Measurements from ENCODE around the gene MAB21L3.

The MAB21L3 gene

GRCh38 chr1:116110567-116111523, at the start of gene MAB21L3:
Gene MAB21L3 (plus strand): TSS chr1:116111399. CDS start chr1:116112616, 1,217 bp downstream.
- no peak for DNase-seq

- DNase-seq = no peak
Observed at GRCh38 chr1:116062201-116062600, 49.0 kb upstream of the MAB21L3 start.

GRCh38 chr1:116064616-116065015, 46.6 kb upstream of the MAB21L3 start:
- no peak for DNase-seq

- no peak for DNase-seq
Observed at GRCh38 chr1:116066868-116067565, 44.2 kb upstream of the MAB21L3 start.

- DNase-seq = no peak
Observed at GRCh38 chr1:116067566-116067890, 43.7 kb upstream of the MAB21L3 start.

- DNase-seq = no peak
Observed at GRCh38 chr1:116075575-116075974, 35.6 kb upstream of the MAB21L3 start.

GRCh38 chr1:116075990-116076389, 35.2 kb upstream of the MAB21L3 start:
- no peak for DNase-seq

GRCh38 chr1:116076831-116077230, 34.4 kb upstream of the MAB21L3 start:
- DNase-seq = no peak

- DNase-seq = no peak
Observed at GRCh38 chr1:116078699-116079223, 32.4 kb upstream of the MAB21L3 start.

GRCh38 chr1:116087628-116088027, 23.6 kb upstream of the MAB21L3 start:
- DNase-seq = no peak

GRCh38 chr1:116089870-116090269, 21.3 kb upstream of the MAB21L3 start:
- no peak for DNase-seq

GRCh38 chr1:116091083-116091482, 20.1 kb upstream of the MAB21L3 start:
- DNase-seq = no peak

GRCh38 chr1:116092752-116093489, 18.3 kb upstream of the MAB21L3 start:
- no peak for DNase-seq

- DNase-seq = no peak
Observed at GRCh38 chr1:116095027-116095426, 16.2 kb upstream of the MAB21L3 start.

- DNase-seq = no peak
Observed at GRCh38 chr1:116096013-116096618, 15.1 kb upstream of the MAB21L3 start.

- DNase-seq = no peak
Observed at GRCh38 chr1:116097626-116098025, 13.6 kb upstream of the MAB21L3 start.

- DNase-seq = no peak
Observed at GRCh38 chr1:116099379-116099778, 11.8 kb upstream of the MAB21L3 start.

- DNase-seq = no peak
Observed at GRCh38 chr1:116099919-116100318, 11.3 kb upstream of the MAB21L3 start.

- no peak for DNase-seq
Observed at GRCh38 chr1:116104667-116105066, 6.5 kb upstream of the MAB21L3 start.

- no peak for DNase-seq
Observed at GRCh38 chr1:116105996-116106395, 5.2 kb upstream of the MAB21L3 start.

GRCh38 chr1:116106646-116107045, 4.6 kb upstream of the MAB21L3 start:
- DNase-seq = no peak

- no peak for DNase-seq
Observed at GRCh38 chr1:116107371-116107770, 3.8 kb upstream of the MAB21L3 start.

- no peak for DNase-seq
Observed at GRCh38 chr1:116111524-116112021, 374 bp downstream of the MAB21L3 start.
